Fibroblast of mammary gland (primary cell): ENCODE results near the gene SLC20A1.
"Not testable (repeated sequence)": the region's sequence is repeated elsewhere in the genome, so short reads cannot be mapped to it uniquely, and the experiment has no call there.

Source experiments
- DNase-seq: peaks from one replicate; pipeline ENCODE4 v3.0.0-alpha.2; 2010; ENCODE audit warnings: low read depth
- H3K4me3 ChIP-seq: 2 replicates; pipeline ENCODE4 v1.5.1; 2011; ENCODE audit warnings: low read depth, mild to moderate bottlenecking, low read length, moderate library complexity; ENCODE audit not compliant: control insufficient read depth
- TF ChIP-seq, protein P1 (sequence below): conservative IDR thresholded peaks from 2 replicates; pipeline ENCODE4 v1.5.1; 2011; ENCODE audit warnings: low read depth, low read length, inconsistent platforms; ENCODE audit not compliant: control insufficient read depth, insufficient read depth

The SLC20A1 gene

DNA sequence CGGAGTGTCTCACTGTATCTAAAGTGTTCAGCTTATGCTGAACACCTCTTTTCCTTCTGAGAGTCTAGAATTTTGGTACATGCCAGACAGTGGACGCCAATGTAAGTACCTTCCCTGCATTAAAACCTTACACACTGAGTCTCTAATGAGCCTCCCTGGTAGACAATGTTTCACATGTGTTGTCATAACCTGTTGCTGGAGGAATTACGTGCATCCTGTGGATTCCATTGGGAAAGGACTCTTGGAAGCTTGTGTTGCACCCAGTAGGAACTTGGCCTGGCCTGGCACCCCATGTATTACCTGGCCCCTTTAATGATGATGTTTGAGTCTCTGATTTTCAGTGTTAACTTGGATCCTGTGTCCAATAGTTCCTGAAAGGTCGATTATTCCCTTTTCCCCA lies 40.8 kb upstream of the SLC20A1 start:
- DNase-seq: no peak
- TF ChIP-seq, protein P1, sequence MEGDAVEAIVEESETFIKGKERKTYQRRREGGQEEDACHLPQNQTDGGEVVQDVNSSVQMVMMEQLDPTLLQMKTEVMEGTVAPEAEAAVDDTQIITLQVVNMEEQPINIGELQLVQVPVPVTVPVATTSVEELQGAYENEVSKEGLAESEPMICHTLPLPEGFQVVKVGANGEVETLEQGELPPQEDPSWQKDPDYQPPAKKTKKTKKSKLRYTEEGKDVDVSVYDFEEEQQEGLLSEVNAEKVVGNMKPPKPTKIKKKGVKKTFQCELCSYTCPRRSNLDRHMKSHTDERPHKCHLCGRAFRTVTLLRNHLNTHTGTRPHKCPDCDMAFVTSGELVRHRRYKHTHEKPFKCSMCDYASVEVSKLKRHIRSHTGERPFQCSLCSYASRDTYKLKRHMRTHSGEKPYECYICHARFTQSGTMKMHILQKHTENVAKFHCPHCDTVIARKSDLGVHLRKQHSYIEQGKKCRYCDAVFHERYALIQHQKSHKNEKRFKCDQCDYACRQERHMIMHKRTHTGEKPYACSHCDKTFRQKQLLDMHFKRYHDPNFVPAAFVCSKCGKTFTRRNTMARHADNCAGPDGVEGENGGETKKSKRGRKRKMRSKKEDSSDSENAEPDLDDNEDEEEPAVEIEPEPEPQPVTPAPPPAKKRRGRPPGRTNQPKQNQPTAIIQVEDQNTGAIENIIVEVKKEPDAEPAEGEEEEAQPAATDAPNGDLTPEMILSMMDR: no peak
- H3K4me3 ChIP-seq: no peak overlapping the region

- TF ChIP-seq, protein P1: no peak
- DNase-seq: no peak
- H3K4me3 ChIP-seq: no peak overlapping the region
Observed at GRCh38 chr2:112605926-112606325, 39.8 kb upstream of the SLC20A1 start.

GRCh38 chr2:112606547-112606946 lies 39.2 kb upstream of the SLC20A1 start:
- TF ChIP-seq, protein P1: no peak
- H3K4me3 ChIP-seq: no peak overlapping the region

DNA sequence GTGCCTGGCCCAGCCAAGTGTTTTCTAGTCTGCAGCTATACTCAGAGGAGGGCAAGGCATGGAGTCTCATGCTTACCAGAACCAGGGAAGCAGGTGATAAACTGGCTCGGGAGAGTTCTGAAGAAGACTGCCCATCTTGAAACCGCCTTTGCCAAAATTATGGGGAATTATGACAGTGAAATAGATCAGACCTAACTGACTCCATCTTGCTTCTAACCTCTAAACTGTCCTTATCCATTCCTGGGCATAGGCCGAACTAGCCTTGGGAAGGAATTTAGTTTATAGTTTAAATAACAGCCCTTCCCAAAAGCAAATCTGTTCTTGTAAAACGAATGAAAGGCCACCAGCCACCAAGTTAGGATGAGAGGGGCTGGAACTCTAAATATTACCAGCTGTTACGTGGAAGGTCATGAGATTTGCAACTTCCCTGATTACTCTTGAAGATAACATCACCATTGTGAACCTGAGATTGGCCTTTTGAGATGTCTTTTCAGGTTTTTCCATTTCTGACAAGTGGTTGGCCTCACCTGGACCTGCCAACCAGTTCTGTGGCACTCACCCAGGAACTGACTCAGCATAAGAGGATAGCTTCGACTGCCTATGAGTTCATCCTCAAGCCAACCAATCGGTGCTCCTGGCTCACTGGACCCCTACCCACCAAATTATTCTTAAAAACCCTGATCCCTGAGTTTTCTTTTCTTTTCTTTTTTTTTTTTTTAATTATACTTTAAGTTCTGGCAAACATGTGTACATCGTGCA lies 37.9 kb upstream of the SLC20A1 start:
- DNase-seq: no peak
- TF ChIP-seq, protein P1: no peak
- H3K4me3 ChIP-seq: no peak overlapping the region

More at GRCh38 chr2:112606547-112606946, 39.2 kb upstream of the SLC20A1 start:
- no peak for DNase-seq

GRCh38 chr2:112609320-112609719 lies 36.4 kb upstream of the SLC20A1 start:
- not testable (repeated sequence) for H3K4me3 ChIP-seq, DNase-seq

DNA sequence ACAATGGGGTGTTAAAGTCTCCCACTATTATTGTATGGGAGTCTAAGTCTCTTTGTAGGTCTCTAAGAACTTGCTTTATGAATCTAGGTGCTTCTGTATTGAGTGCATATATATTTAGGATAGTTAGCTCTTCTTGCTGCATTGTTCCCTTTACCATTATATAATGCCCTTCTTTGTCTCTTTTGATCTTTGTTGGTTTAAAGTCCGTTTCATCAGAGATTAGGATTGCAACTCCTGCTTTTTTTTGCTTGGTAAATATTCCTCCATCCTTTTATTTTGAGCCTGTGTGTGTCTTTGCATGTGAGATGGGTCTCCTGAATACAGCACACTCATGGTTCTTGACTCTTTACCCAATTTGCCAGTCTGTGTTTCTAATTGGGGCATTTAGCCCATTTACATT lies 33.5 kb upstream of the SLC20A1 start:
- DNase-seq, H3K4me3 ChIP-seq: not testable (repeated sequence)

DNA sequence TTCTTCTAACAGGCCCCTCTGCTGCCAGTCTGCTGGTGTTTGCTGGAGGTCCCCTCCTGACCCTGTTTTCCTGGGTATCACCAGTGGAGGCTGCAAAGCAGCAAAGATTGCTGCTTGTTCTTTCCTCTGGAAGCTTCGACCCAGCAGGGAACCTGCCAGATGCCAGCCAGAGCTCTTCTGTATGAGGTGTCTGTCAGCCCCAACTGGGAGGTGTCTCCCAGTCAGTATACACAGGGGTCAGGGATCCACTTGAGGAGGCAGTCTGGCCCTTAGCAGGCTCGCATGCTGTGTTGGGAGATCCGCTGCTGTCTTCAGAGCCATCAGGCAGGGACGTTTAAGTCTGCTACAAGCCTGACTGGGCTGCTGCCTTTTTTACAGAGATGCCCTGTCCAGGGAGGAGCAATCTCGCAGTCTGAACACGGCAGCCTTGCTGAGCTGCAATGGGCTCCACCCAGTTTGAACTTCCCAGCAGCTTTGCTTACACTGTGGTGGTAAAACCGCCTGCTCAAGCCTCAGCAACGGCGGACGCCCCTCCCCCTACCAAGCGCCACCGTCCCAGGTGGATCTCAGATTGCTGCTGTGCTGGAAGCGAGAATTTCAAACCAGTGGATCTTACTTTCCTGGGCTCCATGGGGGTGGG lies 31.4 kb upstream of the SLC20A1 start:
- no peak overlapping the region for H3K4me3 ChIP-seq
- DNase-seq: no peak
- TF ChIP-seq, protein P1: no peak
